A673 (cell line): ENCODE measurements around the gene CPED1. TPM values are rescaled to one million over a fixed set of nuclear protein-coding genes. Genes with fewer than 3 reads are reported as not detected.

Source experiments
- BruUV-seq: library from RNA; stranded (reverse); fragments of 400-500 nt; replicated peaks from 2 replicates; lab custom pipeline; 2021; lab: Mats Ljungman, UMichigan
- CTCF ChIA-PET: fragments of 300-600 bp; sonication (Branson Sonifier 250); formaldehyde crosslinking; loops from one replicate; lab custom pipeline; 2022; ENCODE audit warnings: antibody characterized with exemption; lab: Charles Lee
- POLR2A ChIA-PET: fragments of 300-600 bp; sonication (Branson Sonifier 250); formaldehyde crosslinking; loops from one replicate; lab custom pipeline; 2022; ENCODE audit warnings: antibody characterized with exemption; ENCODE audit not compliant: low non-redundant PET; lab: Charles Lee
- DNase-seq: peaks from one replicate; pipeline ENCODE4 v3.0.0-alpha.2; 2015; ENCODE audit warnings: low spot score
- H3K27ac ChIP-seq: fragments of 200-600 bp; sonication (generic); 2 replicates; pipeline ENCODE4 v1.5.1; 2016; ENCODE audit warnings: mixed run types, low read depth, mild to moderate bottlenecking, mixed read lengths, antibody characterized with exemption, low read length; ENCODE audit not compliant: poor library complexity, severe bottlenecking
- H3K27me3 ChIP-seq: fragments of 200-600 bp; sonication (generic); replicated peaks from 2 replicates; pipeline ENCODE4 v1.6.1; 2017; ENCODE audit warnings: mixed run types, low read depth, mild to moderate bottlenecking, mixed read lengths, antibody characterized with exemption, low read length; ENCODE audit not compliant: insufficient read depth, poor library complexity
- H3K36me3 ChIP-seq: fragments of 200-600 bp; sonication (generic); 2 replicates; pipeline ENCODE4 v1.6.1; 2016; ENCODE audit warnings: mixed run types, mild to moderate bottlenecking, mixed read lengths, antibody characterized with exemption, low read length; ENCODE audit not compliant: insufficient read depth, poor library complexity, severe bottlenecking
- H3K4me1 ChIP-seq: fragments of 200-600 bp; sonication (generic); 2 replicates; pipeline ENCODE4 v1.6.1; 2017; ENCODE audit warnings: mixed run types, mild to moderate bottlenecking, mixed read lengths, antibody characterized with exemption, low read length; ENCODE audit not compliant: insufficient read depth, poor library complexity, severe bottlenecking
- H3K4me3 ChIP-seq: fragments of 200-600 bp; sonication (generic); 2 replicates; pipeline ENCODE4 v1.5.1; 2016; ENCODE audit warnings: low read depth, mixed run types, mild to moderate bottlenecking, mixed read lengths, low read length; ENCODE audit not compliant: poor library complexity, severe bottlenecking
- H3K9me3 ChIP-seq: fragments of 200-600 bp; sonication (generic); 2 replicates; pipeline ENCODE4 v1.6.1; 2016; ENCODE audit warnings: mixed run types, low read depth, mild to moderate bottlenecking, mixed read lengths, antibody characterized with exemption, low read length; ENCODE audit not compliant: poor library complexity, severe bottlenecking
- EZH2 ChIP-seq: fragments of 200-600 bp; sonication (generic); IDR thresholded peaks from 2 replicates; pipeline ENCODE4 v1.6.1; 2017; ENCODE audit warnings: borderline replicate concordance, low read depth, mild to moderate bottlenecking, mixed read lengths, antibody characterized with exemption, low read length; ENCODE audit not compliant: poor library complexity, severe bottlenecking
- intact Hi-C: fragments of 100-400 bp; cut with micrococcal nuclease; formaldehyde crosslinking; loops from one replicate; pipeline ENCODE4 v1.10.0; 2022; ENCODE audit not compliant: unreplicated experiment
- total RNA-seq: library from RNA; stranded (reverse); gene quantifications from 2 replicates; pipeline ENCODE4 v1.2.3, GENCODE V29; 2021
- TF ChIP-seq, protein P1 (sequence below): fragments of 300-800, 200-600 bp; sonication (generic); conservative IDR thresholded peaks from 2 replicates; pipeline ENCODE4 v1.5.1; 2017; ENCODE audit warnings: low read depth, mild to moderate bottlenecking, antibody characterized with exemption, low read length, moderate library complexity, mixed read lengths

The CPED1 gene
- total RNA-seq, 1 experiment from 2014 or later = 0.15 TPM

DNA sequence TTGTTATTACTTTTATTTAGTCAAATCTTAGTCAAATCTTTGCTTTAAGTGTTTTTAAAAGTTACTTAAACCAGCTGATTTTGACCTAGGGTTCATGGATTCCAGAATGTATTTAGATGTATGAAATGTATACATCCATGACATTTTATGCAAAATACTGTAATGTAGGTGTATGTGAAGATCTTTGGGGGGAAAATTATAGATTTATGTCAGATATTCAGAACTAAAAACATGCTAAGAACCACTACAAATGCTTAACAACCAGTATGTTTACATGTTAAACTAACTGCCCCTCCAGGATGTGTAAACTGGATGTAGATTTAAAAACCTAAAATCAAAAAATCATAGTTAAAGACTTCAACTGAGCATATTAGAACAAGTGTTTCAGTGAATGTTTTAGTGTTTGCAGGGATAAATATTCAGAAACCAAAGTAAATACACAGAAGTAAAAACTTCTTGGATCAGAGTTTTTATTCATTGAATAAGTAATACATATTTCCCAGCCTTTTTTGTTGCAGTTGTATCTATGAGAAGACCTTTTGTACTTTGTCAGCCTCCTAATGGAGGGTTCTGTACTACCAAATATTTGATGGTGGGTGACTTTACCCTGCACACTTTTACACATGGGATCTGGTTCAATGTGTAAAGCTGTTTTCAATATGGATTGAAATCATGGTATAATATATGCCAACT lies 3.9 kb downstream of the CPED1 start:
- no TSS peak for BruUV-seq
- H3K4me3 ChIP-seq = no peak overlapping the region
- DNase-seq = no peak
- no peaks in the 10 kb centered on the region for H3K9me3 ChIP-seq
- H3K4me1 ChIP-seq = peaks cover 59% of the 10 kb centered on the region
- ChIA-PET CTCF (no interaction called here), POLR2A (no interaction called here)
- H3K27me3 ChIP-seq = no peaks in the 10 kb centered on the region
- intact Hi-C loops = loop anchor here (2.0 to 10.0 kb wide), 2 partner anchors 40 to 552 kb away; no protein-coding TSS in a partner anchor
- no peaks in the 10 kb centered on the region for H3K36me3 ChIP-seq
- TF ChIP-seq, protein P1, sequence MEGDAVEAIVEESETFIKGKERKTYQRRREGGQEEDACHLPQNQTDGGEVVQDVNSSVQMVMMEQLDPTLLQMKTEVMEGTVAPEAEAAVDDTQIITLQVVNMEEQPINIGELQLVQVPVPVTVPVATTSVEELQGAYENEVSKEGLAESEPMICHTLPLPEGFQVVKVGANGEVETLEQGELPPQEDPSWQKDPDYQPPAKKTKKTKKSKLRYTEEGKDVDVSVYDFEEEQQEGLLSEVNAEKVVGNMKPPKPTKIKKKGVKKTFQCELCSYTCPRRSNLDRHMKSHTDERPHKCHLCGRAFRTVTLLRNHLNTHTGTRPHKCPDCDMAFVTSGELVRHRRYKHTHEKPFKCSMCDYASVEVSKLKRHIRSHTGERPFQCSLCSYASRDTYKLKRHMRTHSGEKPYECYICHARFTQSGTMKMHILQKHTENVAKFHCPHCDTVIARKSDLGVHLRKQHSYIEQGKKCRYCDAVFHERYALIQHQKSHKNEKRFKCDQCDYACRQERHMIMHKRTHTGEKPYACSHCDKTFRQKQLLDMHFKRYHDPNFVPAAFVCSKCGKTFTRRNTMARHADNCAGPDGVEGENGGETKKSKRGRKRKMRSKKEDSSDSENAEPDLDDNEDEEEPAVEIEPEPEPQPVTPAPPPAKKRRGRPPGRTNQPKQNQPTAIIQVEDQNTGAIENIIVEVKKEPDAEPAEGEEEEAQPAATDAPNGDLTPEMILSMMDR = no peak
- TF ChIP-seq EZH2 = no peak
- H3K27ac ChIP-seq = no peak overlapping the region

DNA sequence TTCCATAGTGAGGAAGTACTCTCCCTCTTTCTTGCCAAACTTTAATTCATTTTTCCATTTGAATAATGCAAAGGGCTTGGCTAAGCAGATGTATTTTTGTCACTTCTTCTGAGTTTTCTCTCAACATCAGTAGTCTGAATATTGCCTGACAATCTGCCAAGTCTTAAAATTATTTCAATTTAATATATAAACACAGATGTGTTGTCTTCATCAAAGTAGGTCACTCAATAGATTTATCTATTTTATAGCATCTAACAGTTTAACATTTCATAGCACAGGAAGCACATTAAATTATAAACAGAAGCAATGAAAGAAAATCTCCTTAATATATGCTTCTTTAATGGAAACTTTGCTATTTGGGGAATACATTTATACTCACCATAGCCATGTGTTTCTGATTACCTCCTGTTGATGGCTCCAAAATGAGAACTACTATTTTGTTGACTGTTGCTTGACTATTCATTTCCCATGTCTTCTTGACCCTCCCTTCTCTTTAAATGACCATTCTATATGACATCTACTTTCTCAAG lies 4.5 kb downstream of the CPED1 start:
- ChIA-PET POLR2A (no interaction called here), CTCF (no interaction called here)
- H3K4me1 ChIP-seq = peaks cover 59% of the 10 kb centered on the region
- no peaks in the 10 kb centered on the region for H3K36me3 ChIP-seq
- no peaks in the 10 kb centered on the region for H3K9me3 ChIP-seq
- DNase-seq = peak; percentile 78
- no peak overlapping the region for H3K27ac ChIP-seq
- H3K27me3 ChIP-seq = no peaks in the 10 kb centered on the region
- no TSS peak for BruUV-seq
- intact Hi-C loops = loop anchor here (2.0 to 10.0 kb wide), 2 partner anchors 40 to 552 kb away; no protein-coding TSS in a partner anchor
- H3K4me3 ChIP-seq = no peak overlapping the region
- TF ChIP-seq, protein P1 = no peak
- no peak for TF ChIP-seq EZH2

DNA sequence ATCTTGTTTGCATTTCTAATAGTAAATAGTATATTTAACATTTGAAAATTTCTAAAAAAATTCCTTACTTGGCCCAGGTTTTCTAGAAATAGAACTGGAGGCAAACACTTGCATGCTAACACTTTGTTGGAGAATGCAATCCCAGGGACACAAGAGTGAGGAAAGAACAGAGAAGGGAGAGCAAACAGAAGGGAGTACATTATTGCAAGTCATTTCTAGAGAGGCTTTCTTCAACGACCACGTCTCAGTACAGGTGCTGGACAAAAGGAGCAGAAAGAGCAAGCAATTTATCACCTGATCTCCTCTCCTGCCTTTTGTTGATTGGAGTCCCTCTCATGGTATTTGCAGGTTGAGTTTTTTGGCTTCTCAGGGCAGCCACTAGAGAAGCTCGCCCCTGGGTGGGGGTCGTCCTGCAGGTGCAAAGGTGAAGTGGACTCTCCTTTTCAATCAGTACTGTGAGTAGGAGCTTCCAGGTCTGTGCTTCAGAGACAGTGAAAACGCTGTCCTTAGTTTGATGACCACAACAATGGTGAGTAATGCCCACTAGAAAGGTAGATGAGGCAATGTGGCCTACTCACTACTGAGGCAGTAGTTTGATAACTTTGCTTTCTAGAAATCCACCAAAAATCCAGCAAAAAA lies 5.2 kb downstream of the CPED1 start:
- BruUV-seq = no TSS peak
- Histone ChIP-seq H3K9me3 (no peaks in the 10 kb centered on the region), H3K27me3 (no peaks in the 10 kb centered on the region), H3K36me3 (no peaks in the 10 kb centered on the region), H3K4me1 (peaks cover 56% of the 10 kb centered on the region), H3K27ac (no peak overlapping the region), H3K4me3 (no peak overlapping the region)
- no peak for DNase-seq
- intact Hi-C loops = loop anchor here (2.0 to 10.0 kb wide), 2 partner anchors 39 to 551 kb away; no protein-coding TSS in a partner anchor
- ChIA-PET CTCF (no interaction called here), POLR2A (no interaction called here)
- no peak for TF ChIP-seq EZH2
- TF ChIP-seq, protein P1 = no peak
